HG03135 (cell line): ENCODE data around the gene GNG7.
"Not testable (repeated sequence)": the region's sequence is repeated elsewhere in the genome, so short reads cannot be mapped to it uniquely, and the experiment has no call there.

ENCODE experiments used
- ATAC-seq: cut with Tn5 transposase; IDR thresholded peaks from one replicate; pipeline ENCODE4 v1.9.1; 2021; ENCODE audit warnings: mild to moderate bottlenecking, moderate library complexity; ENCODE audit not compliant: unreplicated experiment

Gene GNG7

GRCh38 chr19:2646866-2647535 is 55.5 kb downstream of the GNG7 start:
- ATAC-seq = no peak

- ATAC-seq = no peak
Observed at GRCh38 chr19:2645826-2646225, 56.7 kb downstream of the GNG7 start.

GRCh38 chr19:2643123-2643737 is 59.3 kb downstream of the GNG7 start:
- ATAC-seq = not testable (repeated sequence)

- no peak for ATAC-seq
Observed at GRCh38 chr19:2641332-2641698, 61.2 kb downstream of the GNG7 start.

- ATAC-seq = no peak
Observed at GRCh38 chr19:2640563-2641331, 61.7 kb downstream of the GNG7 start.

GRCh38 chr19:2639999-2640398 is 62.5 kb downstream of the GNG7 start:
- no peak for ATAC-seq

- no peak for ATAC-seq
Observed at GRCh38 chr19:2638417-2638940, 64.0 kb downstream of the GNG7 start.

- ATAC-seq = no peak
Observed at GRCh38 chr19:2636897-2637683, 65.4 kb downstream of the GNG7 start.

GRCh38 chr19:2636141-2636896 is 66.2 kb downstream of the GNG7 start:
- no peak for ATAC-seq

- no peak for ATAC-seq
Observed at GRCh38 chr19:2634960-2635359, 67.5 kb downstream of the GNG7 start.

- no peak for ATAC-seq
Observed at GRCh38 chr19:2634228-2634951, 68.1 kb downstream of the GNG7 start.

GRCh38 chr19:2633693-2634075 is 68.8 kb downstream of the GNG7 start:
- no peak for ATAC-seq

- ATAC-seq = no peak
Observed at GRCh38 chr19:2631213-2631821, 71.2 kb downstream of the GNG7 start.

GRCh38 chr19:2630352-2631001 is 72.0 kb downstream of the GNG7 start:
- no peak for ATAC-seq

- ATAC-seq = no peak
Observed at GRCh38 chr19:2629491-2630351, 72.8 kb downstream of the GNG7 start.

- no peak for ATAC-seq
Observed at GRCh38 chr19:2628597-2628996, 73.9 kb downstream of the GNG7 start.

- ATAC-seq = no peak
Observed at GRCh38 chr19:2627855-2628254, 74.6 kb downstream of the GNG7 start.

- ATAC-seq = no peak
Observed at GRCh38 chr19:2627319-2627829, 75.1 kb downstream of the GNG7 start.
